Retinal pigment epithelial cell (primary cell): ENCODE results near the gene ABCA13.

Experiments used
- DNase-seq: peaks from one replicate; pipeline ENCODE4 v3.0.0-alpha.2; 2010; ENCODE audit warnings: low read depth
- H3K4me3 ChIP-seq: 2 replicates; pipeline ENCODE4 v1.5.1; 2011; ENCODE audit warnings: mild to moderate bottlenecking, low read length, control low read depth, moderate library complexity
- CTCF ChIP-seq: conservative IDR thresholded peaks from 2 replicates; pipeline ENCODE4 v1.5.1; 2011; ENCODE audit warnings: low read depth, low read length, control low read depth, inconsistent platforms

The ABCA13 gene

GRCh38 chr7:48173756-48174382 is 2.6 kb downstream of the ABCA13 start:
- TF ChIP-seq CTCF = no peak
- no peak for DNase-seq
- H3K4me3 ChIP-seq = no peak overlapping the region

- no peak for TF ChIP-seq CTCF
- DNase-seq = no peak
- H3K4me3 ChIP-seq = no peak overlapping the region
Observed at GRCh38 chr7:48175019-48175418, 3.8 kb downstream of the ABCA13 start.

GRCh38 chr7:48176356-48176893 is 5.2 kb downstream of the ABCA13 start:
- no peak for DNase-seq
- no peak overlapping the region for H3K4me3 ChIP-seq
- TF ChIP-seq CTCF = no peak

- H3K4me3 ChIP-seq = no peak overlapping the region
Observed at GRCh38 chr7:48177271-48177670, 6.0 kb downstream of the ABCA13 start.

GRCh38 chr7:48179496-48180030 is 8.3 kb downstream of the ABCA13 start:
- DNase-seq = no peak
- H3K4me3 ChIP-seq = no peak overlapping the region
- no peak for TF ChIP-seq CTCF

More at GRCh38 chr7:48177271-48177670, 6.0 kb downstream of the ABCA13 start:
- TF ChIP-seq CTCF = no peak
- no peak for DNase-seq

- no peak for TF ChIP-seq CTCF
- H3K4me3 ChIP-seq = no peak overlapping the region
- no peak for DNase-seq
Observed at GRCh38 chr7:48180981-48181380, 9.7 kb downstream of the ABCA13 start.
